GM12891 (cell line): ENCODE results near the gene PGS1.

Experiments
- DNase-seq: peaks from one replicate; pipeline ENCODE4 v3.0.0; 2011; ENCODE audit warnings: low spot score; ENCODE audit not compliant: insufficient read length
- FAIRE-seq: peaks from 2 replicates; lab custom pipeline; 2011; peaks lifted over from hg19 to GRCh38; lab: Jason Lieb, UNC
- PAX5 ChIP-seq: IDR thresholded peaks from 2 replicates; pipeline ENCODE4 v1.6.1; 2011; ENCODE audit warnings: low read length, moderate library complexity, mild to moderate bottlenecking; ENCODE audit not compliant: insufficient read depth, severe bottlenecking
- POLR2A ChIP-seq: IDR thresholded peaks from 2 replicates; pipeline ENCODE4 v1.6.1; 2011; ENCODE audit warnings: low read depth, low read length, control low read depth
- POLR2AphosphoS5 ChIP-seq: IDR thresholded peaks from 2 replicates; pipeline ENCODE4 v1.6.1; 2011; ENCODE audit warnings: low read depth, low read length, control low read depth
- POU2F2 ChIP-seq: IDR thresholded peaks from 2 replicates; pipeline ENCODE4 v1.6.1; 2011; ENCODE audit warnings: low read depth, mild to moderate bottlenecking, control low read depth, low read length, moderate library complexity
- SPI1 ChIP-seq: IDR thresholded peaks from 2 replicates; pipeline ENCODE4 v1.6.1; 2011; ENCODE audit warnings: low read depth, low read length, control low read depth
- TAF1 ChIP-seq: IDR thresholded peaks from 2 replicates; pipeline ENCODE4 v1.6.1; 2011; ENCODE audit warnings: low read depth, low read length, control low read depth

PGS1 gene

DNA sequence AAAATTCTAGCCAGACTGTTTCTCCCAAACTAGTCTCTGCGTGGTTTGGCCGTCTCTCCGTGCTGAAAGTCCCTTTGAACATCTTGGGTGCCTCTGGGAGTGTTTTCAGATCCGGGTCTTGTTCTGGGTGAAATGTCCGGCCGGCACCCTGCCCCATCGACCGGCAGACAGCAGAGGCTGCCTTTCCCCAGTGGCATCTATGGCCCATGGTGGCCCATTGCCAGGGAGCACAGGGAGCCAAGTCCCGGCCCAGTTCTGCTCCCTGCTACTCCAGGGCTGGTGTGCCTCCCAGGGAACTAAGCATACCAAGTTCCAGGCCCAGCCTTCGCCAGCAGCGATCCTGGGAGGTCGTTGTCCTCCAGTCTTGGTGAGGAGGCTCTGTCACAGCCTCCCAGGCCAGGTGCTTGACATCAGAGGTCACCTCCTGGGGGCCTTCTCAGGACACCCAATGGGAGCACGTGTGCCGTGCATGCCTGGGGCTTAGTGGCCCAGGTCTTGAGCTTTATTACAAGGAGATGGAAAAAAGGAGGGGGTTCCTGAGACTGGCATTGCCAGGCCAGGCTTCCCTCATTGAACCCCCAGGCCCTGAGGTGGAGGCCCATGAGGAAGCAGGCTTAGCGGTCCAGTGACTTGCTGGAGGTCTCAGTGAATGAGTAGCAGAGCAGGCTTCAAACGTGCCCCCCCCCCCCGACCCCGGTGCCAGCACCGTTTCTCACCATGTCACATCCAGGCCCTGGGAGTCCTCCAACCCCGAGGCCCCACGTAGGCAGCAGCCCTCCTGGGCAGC is 54.0 kb downstream of the PGS1 start:
- no peak for TF ChIP-seq POLR2A
- TF ChIP-seq TAF1: no peak
- no peak for TF ChIP-seq SPI1
- no peak for FAIRE-seq
- no peak for DNase-seq

DNA sequence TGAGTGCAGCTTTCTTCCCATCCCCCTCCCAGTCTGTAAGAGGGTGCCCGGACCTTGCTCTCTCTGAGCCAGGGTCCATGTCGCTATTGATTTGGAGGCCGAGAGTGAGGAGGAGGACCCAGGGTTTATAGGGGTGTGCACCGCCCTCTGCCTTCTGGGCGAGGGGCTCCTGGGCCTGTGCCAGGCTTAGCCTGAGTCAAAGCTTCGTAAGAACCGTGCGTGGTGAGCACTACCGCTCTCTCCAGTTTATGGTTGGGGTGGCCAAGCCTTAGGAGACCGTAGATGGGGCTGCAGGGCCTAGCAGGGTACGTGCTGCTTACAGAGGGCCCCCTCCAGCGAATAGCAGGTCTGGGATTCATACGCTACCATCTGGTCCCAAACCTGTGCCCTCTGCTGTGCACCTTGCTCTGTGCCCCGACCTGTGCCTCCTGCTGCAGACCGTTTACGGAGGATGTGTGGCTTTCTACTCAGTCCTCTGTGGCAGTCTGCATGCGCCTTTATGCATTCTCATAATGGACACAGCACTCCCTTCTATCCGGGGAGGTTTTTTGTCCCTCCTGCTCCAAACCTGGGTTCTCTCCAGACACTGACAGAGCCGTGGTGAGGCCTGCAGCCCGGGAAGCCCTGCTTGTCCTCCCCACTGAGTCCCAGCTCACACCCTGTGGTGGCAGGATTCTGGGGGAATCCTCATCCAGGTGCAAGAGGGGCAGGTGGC is 54.7 kb downstream of the PGS1 start:
- DNase-seq (no peak), FAIRE-seq (no peak)
- TF ChIP-seq SPI1: no peak
- no peak for TF ChIP-seq POU2F2
- TF ChIP-seq TAF1: no peak
- no peak for TF ChIP-seq POLR2A
- no peak for TF ChIP-seq PAX5
- no peak for TF ChIP-seq POLR2AphosphoS5

DNA sequence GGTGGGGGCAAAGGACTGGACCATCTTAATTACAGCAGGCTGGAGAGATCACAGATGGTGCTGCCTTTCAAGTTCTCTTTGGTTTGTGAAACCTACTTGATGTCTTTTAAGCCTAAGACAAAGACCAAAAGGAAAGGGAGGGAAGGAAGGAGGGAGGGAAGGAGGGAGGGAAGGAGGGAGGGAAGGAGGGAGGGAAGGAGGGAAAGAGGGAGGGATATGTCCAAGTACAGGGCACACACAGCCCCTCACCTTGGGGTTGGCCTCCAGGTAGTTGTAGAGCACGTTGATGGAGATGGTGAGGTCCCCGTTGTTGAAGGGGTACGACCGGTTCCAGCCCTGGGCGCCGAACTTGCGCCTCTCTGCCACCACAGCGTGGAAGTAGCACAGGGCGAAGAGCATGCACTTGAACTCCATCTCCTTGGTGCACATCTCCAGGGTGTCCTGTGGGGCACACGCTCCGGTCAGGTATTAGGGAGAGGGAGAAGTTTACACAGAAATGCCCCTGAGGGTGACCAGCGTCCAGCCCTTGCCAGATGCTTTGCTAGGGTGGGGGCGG is 55.4 kb downstream of the PGS1 start:
- DNase-seq: no peak
- FAIRE-seq: no peak
- TF ChIP-seq PAX5 (no peak), SPI1 (no peak), TAF1 (no peak), POU2F2 (no peak), POLR2A (no peak), POLR2AphosphoS5 (no peak)

DNA sequence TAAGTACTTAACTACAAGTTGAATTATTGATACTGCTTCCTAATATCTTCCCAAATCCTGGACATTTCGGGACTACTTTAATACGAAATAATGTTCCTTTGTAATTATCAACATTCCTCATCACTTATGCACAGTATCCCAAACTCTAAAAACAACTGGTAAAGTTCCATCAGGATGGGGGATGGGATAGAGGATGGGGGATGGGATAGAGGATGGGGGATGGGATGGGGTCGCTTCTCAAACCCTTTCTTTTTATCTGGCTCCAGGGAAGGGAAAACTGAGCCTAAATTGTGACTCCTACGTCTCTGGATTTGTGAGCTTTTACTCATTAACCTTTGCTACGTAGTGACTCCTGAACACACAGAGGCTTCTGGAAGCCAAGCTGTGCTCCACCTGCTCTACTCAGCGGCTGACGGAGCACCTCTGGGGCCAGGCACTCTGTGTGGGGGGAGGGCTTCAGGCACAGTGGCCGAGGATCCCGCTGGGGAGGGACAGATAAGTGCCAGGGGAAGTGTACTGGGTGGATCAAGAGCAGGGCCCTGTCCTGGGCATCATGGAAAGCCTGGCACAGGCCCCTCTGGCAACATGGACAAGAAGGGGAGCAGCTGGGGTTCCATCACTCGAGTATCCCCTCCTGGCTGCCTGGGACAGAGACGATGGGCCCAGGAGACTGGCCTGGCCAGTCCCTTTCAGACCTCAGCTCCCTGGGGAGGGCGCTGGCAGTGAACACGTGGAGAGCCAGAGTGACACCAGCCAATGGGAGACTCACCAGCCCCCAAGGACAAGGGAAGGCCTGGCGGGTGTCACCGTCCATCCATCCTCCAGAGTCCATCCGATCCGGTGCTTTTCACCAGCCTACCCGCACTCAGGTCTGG is 56.2 kb downstream of the PGS1 start:
- FAIRE-seq (no peak), DNase-seq (no peak)
- TF ChIP-seq POLR2A (no peak), TAF1 (no peak), PAX5 (no peak), POLR2AphosphoS5 (no peak), POU2F2 (no peak), SPI1 (no peak)

DNA sequence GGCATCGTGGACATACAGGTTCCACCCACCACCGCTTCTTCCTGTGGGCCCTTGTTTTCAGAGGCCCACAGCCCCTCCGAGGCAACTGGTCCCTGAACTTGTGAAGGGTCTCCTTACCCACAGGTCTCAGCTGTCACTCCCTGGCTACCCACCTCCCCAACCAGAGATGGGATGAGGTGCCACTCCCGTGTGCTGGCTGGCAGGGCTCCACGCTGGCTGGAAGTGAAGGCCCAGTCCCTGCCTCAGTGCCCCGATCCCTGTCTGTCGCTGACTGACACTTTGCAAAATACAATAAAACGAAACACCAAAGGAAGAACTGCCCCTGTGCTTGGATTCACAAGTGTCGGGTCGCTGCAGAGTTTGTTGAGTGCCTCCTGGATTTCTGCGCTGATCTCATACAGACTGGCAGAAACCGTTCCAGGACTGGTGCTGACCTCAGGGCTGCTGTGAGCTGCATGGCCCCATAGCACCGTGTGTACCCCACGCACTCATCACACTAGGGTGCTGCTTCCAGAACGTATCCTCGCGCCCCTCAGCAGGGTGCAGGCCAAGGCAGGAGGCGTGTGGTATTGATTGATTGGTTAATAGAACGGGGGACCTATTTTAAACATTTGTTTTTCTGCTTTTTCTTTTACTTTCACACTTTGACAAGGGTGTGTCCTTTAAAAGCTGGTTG is 57.0 kb downstream of the PGS1 start:
- TF ChIP-seq POLR2A: no peak
- no peak for TF ChIP-seq POLR2AphosphoS5
- TF ChIP-seq TAF1: no peak
- no peak for TF ChIP-seq PAX5
- TF ChIP-seq POU2F2: no peak
- TF ChIP-seq SPI1: no peak
- DNase-seq: no peak
- no peak for FAIRE-seq

DNA sequence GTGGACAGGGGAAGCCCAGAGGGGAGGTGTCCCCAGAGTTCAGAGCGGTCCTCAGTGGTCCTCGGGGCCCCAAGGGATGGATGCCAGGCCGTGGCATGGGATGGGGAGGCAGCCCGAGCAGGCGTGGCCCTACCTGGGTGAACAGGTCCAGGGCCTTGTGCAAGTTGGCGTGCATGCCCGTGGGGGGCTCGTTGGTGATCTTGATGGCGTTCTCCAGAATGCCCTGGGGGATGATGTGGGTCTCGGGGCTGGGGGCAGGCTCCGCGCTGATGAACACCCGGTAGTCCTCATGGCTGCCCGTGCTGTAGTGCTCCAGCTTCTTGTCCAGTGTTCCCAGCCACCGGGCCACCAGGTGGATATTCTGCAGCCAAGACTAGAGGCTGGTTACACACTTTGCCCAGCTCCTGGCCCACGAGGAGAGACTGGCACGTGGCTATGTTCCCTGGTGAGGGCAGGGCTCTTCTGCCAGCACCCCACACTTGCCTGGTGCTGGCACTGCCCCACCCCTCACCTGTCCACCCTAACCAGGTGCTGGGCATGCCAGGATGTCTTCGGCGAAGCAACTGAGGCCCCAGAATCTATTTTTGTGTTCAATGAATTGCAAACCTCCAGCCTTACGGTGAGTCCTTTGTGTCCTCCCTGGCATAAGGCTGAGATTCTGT is 59.2 kb downstream of the PGS1 start:
- no peak for FAIRE-seq
- DNase-seq: no peak
- TF ChIP-seq POLR2AphosphoS5 (no peak), POLR2A (no peak), POU2F2 (no peak), SPI1 (no peak), TAF1 (no peak), PAX5 (no peak)

DNA sequence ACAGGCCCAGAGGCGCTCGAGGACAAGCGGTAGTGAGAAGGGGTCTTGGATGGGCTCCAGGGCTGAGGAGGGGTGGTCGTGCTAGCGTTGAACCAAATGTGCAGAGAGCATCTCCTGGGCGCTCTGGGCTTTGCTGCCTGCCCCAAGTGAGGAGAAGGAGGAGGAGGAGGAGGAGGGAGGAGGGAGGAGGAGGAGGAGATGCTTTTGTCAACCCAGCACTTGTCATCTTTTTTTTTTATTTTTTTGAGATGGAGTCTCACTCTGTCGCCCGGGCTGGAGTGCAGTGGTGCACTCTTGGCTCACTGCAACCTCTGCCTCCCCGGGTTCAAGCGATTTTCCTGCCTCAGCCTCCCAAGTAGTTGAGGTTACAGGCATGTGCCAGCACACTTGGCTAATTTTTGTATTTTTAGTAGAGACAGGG is 59.8 kb downstream of the PGS1 start:
- no peak for TF ChIP-seq POU2F2
- TF ChIP-seq SPI1: no peak
- TF ChIP-seq POLR2A: no peak
- TF ChIP-seq POLR2AphosphoS5: no peak
- TF ChIP-seq PAX5: no peak
- FAIRE-seq: no peak
- DNase-seq: no peak

DNA sequence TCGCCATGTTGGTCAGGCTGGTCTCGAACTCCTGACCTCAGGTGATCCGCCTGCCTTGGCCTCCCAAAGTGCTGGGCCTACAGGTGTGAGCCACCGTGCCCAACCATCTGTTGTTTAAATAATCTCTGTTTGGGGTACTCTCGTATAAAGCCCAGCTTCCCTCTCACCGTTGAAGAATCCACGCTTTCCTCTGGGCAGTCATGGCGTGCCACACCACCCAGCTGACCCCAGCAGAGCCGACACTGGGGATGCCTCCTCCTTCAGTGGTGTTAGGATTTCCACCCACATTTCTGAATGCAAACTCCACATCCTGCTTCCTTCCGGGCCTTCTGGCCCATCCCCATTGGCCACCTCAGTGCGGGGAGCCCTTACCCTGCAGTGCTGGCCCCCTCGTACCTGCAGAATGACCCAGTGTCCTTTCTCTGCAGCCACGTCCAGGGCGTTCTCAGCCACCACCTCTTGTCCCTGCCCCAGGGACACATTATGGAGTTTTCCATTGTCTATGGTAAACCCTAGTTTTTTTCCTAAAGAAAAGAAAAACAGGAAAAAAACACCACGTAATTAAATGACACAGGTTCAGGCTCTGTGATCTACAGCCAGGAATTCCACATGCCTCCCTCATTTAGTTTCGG is 60.4 kb downstream of the PGS1 start:
- TF ChIP-seq POLR2AphosphoS5 (no peak), TAF1 (no peak), SPI1 (no peak), POU2F2 (no peak), POLR2A (no peak), PAX5 (no peak)
- no peak for FAIRE-seq
- no peak for DNase-seq
